ENCODE measurements around the gene CWC22. TPM values are rescaled to one million over a fixed set of nuclear protein-coding genes. Genes with fewer than 3 reads are reported as not detected.
"Not testable (repeated sequence)": the region's sequence is repeated elsewhere in the genome, so short reads cannot be mapped to it uniquely, and the experiment has no call there.

Gene CWC22
- polyA plus RNA-seq, 1 donor: 19.5 TPM

DNA sequence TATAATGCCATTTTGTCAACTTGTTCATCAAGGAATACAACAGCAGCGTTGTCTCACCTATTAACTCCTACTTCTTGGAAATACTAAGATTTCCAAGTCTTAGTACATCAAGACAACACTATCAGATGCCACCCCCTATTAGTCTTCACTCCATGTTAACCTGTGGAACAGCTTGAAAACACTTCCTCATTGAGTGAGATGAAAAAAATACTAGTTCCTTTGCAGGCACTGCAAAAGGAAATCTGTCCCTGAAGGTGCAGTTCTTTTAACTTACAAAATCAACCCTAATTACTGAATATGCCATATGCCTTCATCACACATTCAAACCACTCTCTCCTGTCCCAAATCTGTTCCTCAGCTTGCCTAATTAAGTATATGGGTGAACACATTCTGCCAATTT lies 4.0 kb downstream of the CWC22 start:
- DNase-seq (ENCODE audit: low read depth): no peak

DNA sequence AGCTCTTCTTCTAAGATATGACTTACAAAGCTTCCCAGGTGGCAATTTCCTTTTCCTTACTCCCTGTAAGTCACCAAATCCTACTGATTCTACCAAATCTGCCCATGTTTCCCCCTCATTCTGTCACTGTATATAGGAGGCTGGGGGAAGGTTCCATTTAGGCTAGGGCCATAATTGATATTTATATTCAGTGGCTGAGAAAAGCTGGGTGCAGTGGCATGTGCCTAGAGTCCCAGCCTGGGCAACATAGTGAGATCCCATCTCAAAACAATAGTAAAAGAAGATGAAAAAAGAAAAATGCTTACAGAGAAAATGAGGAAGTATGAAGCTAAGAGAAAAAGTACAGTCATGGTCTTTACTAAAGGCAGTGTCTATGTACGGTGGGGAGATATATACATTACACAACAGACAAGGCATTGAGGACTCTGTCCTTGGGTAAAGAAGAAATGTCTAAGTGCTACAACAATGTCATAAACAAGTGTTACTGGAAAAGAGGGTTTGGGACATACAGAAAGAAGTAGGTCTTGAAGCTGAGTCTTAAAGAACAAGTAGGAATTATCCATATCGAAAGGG lies 4.8 kb downstream of the CWC22 start:
- no peak for DNase-seq (ENCODE audit: low read depth)

- DNase-seq (ENCODE audit: low read depth): no peak
Measured at GRCh38 chr2:180001726-180002125, 5.4 kb downstream of the CWC22 start.

DNA sequence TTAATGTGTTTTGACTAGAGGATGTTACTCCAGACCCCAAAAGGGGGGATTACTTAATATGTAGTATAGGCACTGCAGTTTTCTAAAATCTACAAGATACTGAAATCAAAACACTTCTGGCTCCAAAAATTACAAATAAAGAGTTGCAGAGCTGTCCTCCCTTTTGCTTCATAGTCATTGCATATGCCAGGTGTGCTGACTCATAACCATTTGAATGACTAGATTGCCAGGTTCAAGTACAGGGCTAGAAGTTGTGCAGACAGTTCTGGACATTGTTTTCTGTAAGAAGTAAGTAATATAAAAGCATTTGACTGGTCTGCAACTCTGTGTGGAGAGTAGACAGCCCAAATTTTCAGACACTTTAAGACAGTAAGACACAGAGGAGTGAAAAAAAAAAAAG lies 6.7 kb downstream of the CWC22 start:
- DNase-seq (ENCODE audit: low read depth): no peak

- no peak for DNase-seq (ENCODE audit: low read depth)
Measured at GRCh38 chr2:179999000-179999399, 8.1 kb downstream of the CWC22 start.

- DNase-seq (ENCODE audit: low read depth): no peak
Measured at GRCh38 chr2:179995741-179996515, 11.2 kb downstream of the CWC22 start.

- no peak for DNase-seq (ENCODE audit: low read depth)
Measured at GRCh38 chr2:179991344-179991743, 15.8 kb downstream of the CWC22 start.

GRCh38 chr2:179990676-179991317 lies 16.3 kb downstream of the CWC22 start:
- no peak for DNase-seq (ENCODE audit: low read depth)

DNA sequence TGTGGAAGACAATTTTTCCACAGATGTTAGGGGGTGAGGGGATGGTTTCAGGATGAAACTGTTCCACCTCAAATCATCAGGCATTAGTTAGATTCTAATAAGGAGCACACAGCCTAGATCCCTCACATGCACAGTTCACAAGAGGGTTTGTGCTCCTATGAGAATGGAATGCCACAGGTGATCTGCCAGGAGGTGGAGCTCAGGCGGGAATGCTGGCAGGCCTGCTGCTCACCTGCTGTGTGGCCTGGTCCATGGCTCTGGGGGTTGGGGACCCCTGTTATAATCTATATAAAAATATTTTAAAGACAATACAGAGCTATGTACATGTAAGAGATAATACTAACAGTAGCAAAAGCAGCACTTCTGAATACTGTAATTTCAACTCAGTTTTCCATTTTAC lies 19.2 kb downstream of the CWC22 start:
- DNase-seq (ENCODE audit: low read depth): no peak

DNA sequence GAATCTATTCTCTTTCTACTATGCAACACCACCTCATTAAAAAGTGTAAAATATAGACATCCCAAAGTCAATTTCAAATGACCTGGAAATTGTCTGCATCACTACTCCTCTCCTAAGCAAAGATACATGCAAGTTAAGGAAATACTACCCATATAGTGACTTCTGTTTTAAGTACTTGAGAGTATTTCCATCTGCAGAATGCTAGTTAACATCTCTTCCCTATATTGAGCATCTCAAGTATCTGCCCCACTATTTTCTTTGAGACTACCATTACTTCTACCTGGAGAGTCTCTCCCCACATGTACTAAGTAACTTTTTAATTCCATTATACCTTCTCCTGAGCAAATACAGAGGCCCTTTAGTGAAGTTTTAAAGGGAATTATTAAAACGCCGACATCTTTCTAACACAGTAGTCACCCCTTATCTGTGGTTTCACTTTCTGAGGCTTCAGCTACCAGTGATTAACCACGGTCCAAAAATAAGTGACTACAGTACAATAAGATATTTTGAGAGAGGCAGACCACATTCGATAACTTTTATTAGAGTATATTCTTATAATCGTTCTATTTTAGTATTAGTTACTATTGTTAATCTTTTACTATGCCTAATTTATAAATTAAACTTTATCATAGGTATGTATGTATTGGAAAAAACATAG lies 21.8 kb downstream of the CWC22 start:
- DNase-seq (ENCODE audit: low read depth): no peak

- DNase-seq (ENCODE audit: low read depth): no peak
Measured at GRCh38 chr2:179983250-179983932, 23.7 kb downstream of the CWC22 start.

GRCh38 chr2:179981085-179981484 lies 26.0 kb downstream of the CWC22 start:
- no peak for DNase-seq (ENCODE audit: low read depth)

- DNase-seq (ENCODE audit: low read depth): no peak
Measured at GRCh38 chr2:179974761-179975160, 32.3 kb downstream of the CWC22 start.

DNA sequence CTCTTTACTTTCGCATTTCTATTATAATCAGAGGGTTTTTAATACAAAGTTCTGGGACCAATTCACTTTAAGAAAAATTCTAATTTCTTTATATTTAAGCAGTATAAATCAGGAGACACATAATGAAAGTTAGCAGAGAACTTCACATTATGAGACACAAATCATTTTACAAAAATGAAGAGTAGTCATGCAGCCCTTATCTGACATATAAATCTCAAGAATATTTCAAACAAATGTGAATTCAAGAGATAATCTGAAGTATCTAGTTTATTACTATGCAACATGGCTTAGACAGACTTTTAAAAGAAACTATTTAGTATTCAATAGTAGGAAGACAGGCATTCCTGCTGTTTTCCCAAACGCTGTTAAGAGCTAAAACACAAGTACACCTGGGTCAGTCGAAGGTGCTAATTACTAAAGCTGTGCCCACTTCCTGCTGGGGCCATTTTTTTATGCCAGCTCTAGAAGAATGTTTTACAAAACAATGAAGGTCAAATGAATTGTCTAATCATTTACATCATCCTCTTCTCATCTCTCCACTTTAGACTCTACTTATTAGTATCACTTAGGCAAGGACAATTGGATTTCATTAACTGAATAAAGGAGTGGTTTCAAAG lies 40.2 kb downstream of the CWC22 start:
- DNase-seq (ENCODE audit: low read depth): no peak

- no peak for DNase-seq (ENCODE audit: low read depth)
Measured at GRCh38 chr2:179965291-179966258, 41.5 kb downstream of the CWC22 start.

DNA sequence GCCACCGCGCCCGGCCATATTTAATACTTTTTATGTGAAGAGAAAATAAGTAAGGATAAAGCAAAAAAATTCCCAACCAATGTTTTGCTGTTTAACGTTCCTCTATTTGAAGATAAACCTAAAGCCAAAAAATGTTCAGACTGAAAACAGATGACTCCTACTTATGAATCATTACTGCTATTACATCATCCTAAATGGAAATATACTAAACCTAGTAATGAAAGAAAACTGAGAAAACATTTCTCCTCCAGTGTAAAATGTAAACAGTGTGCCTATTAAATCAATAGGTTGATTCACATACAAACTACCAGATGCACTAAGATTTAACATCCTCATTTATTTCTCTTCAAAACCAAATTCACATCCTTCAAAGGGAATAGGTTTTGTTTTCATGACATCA lies 43.5 kb downstream of the CWC22 start:
- DNase-seq (ENCODE audit: low read depth): no peak

DNA sequence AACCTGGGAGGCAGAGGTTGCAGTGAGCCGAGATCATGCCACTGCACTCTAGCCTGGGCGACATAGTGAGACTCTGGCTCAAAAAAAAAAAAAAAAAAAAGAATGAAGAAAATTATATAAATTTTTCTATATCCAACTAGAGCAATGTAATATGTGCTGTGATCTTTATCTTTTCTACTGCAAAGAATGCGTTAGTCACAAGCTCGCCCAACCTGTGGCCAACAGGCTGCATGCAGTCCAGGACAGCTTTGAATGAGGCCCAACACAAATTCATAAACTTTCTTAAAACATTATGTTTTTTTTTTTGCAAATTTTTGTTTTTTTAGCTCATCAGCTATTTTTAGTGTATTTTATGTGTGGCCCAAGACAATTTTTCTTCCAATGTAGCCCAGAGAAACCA lies 48.8 kb downstream of the CWC22 start:
- DNase-seq (ENCODE audit: low read depth): not testable (repeated sequence)

- DNase-seq (ENCODE audit: low read depth): no peak
Measured at GRCh38 chr2:179954026-179954425, 53.1 kb downstream of the CWC22 start.

GRCh38 chr2:179953359-179953758 lies 53.7 kb downstream of the CWC22 start:
- DNase-seq (ENCODE audit: low read depth): no peak

- DNase-seq (ENCODE audit: low read depth): no peak
Measured at GRCh38 chr2:179952658-179953057, 54.4 kb downstream of the CWC22 start.
